Measurements from ENCODE around the gene ALDOB. TPM values are rescaled to one million over a fixed set of nuclear protein-coding genes. Genes with fewer than 3 reads are reported as not detected.

The ALDOB gene
- total RNA-seq, 4 donors from 2014 or later, result not detected

- intact Hi-C loops (cut with DNase I), result no loop called here
- H3K9me3 ChIP-seq, result peaks cover 10 to 98% (median 98%) of the 10 kb centered on the region in 3 donors
- H3K4me1 ChIP-seq, result no peaks in the 10 kb centered on the region
- H3K36me3 ChIP-seq, result peaks cover 24 to 61% (median 34%) of the 10 kb centered on the region in 3 donors
- 91 to 98% methylated on average over 5 of the region's 5 CpGs for WGBS, 2 donors
- peak overlapping the region in 1 of 4 donors; percentile 24 for H3K4me3 ChIP-seq
- TF ChIP-seq POLR2A (IDR thresholded peaks at IDR 0.05) (no peak), CTCF (IDR thresholded peaks at IDR 0.05) (no peak)
- H3K27ac ChIP-seq, result no peak overlapping the region
- H3K27me3 ChIP-seq, result no peaks in the 10 kb centered on the region
- no peak for DNase-seq
Measured at GRCh38 chr9:101408374-101409078, 27.0 kb downstream of the ALDOB start.

GRCh38 chr9:101403516-101404285, 31.9 kb downstream of the ALDOB start:
- 92 to 93% methylated on average over 9 of the region's 9 CpGs for WGBS, 2 donors
- intact Hi-C loops (cut with DNase I), result no loop called here
- Histone ChIP-seq H3K27ac (no peak overlapping the region), H3K9me3 (peaks cover 0 to 66% (median 50%) of the 10 kb centered on the region in 3 donors), H3K4me3 (no peak overlapping the region), H3K4me1 (peaks cover 7 to 22% (median 12%) of the 10 kb centered on the region in 3 donors), H3K36me3 (peaks cover 42 to 89% (median 43%) of the 10 kb centered on the region in 3 donors), H3K27me3 (peaks cover 0 to 3% (median 0%) of the 10 kb centered on the region in 4 donors)
- DNase-seq, result no peak
- no peak for TF ChIP-seq CTCF (IDR thresholded peaks at IDR 0.05)
- no peak for TF ChIP-seq POLR2A (IDR thresholded peaks at IDR 0.05)

GRCh38 chr9:101400120-101400519, 35.5 kb downstream of the ALDOB start:
- DNase-seq, result no peak
- H3K4me3 ChIP-seq, result peak overlapping the region in 2 of 4 donors; percentile 64 to 84
- peaks cover 22 to 69% (median 23%) of the 10 kb centered on the region in 3 donors for H3K36me3 ChIP-seq
- TF ChIP-seq CTCF (IDR thresholded peaks at IDR 0.05) (no peak), POLR2A (IDR thresholded peaks at IDR 0.05) (no peak)
- H3K9me3 ChIP-seq, result peaks cover 0 to 30% (median 15%) of the 10 kb centered on the region in 3 donors
- intact Hi-C loops (cut with DNase I), result no loop called here
- peaks cover 0 to 3% (median 0%) of the 10 kb centered on the region in 4 donors for H3K27me3 ChIP-seq
- no peak overlapping the region for H3K27ac ChIP-seq
- WGBS, 2 donors, result 40 to 43% methylated on average over 5 of the region's 5 CpGs
- peaks cover 12 to 43% (median 17%) of the 10 kb centered on the region in 3 donors for H3K4me1 ChIP-seq

GRCh38 chr9:101399643-101399970, 36.0 kb downstream of the ALDOB start:
- no peak for DNase-seq
- Histone ChIP-seq H3K27ac (peak overlapping the region; percentile 85 to 94 (median 90)), H3K4me3 (peak overlapping the region; percentile 60 to 84 (median 69)), H3K36me3 (peaks cover 17 to 65% (median 23%) of the 10 kb centered on the region in 3 donors), H3K4me1 (peaks cover 12 to 43% (median 17%) of the 10 kb centered on the region in 3 donors), H3K27me3 (peaks cover 0 to 3% (median 0%) of the 10 kb centered on the region in 4 donors), H3K9me3 (peaks cover 0 to 25% (median 10%) of the 10 kb centered on the region in 3 donors)
- intact Hi-C loops (cut with DNase I), result no loop called here
- WGBS, 2 donors, result 0 to 9% methylated on average over 2 of the region's 2 CpGs
- TF ChIP-seq POLR2A (IDR thresholded peaks at IDR 0.05) (no peak), CTCF (IDR thresholded peaks at IDR 0.05) (no peak)

Measured in esophagus squamous epithelium (tissue), 5 donors.